RPMI7951 (cell line): Measurements from ENCODE around the gene CRIP1. TPM values are rescaled to one million over a fixed set of nuclear protein-coding genes. Genes with fewer than 3 reads are reported as not detected.
A peak's percentile ranks its signal among the peaks of the same experiment; 100 is the strongest.

Source experiments
- DNase-seq: peaks from one replicate; pipeline ENCODE4 v3.0.0-alpha.2; 2012; ENCODE audit warnings: low read depth
- total RNA-seq: library from RNA; depleted of rRNA; stranded (reverse); fragments of >200 nt; shearing (Covaris generic); gene quantifications from 2 replicates; pipeline ENCODE4 v1.2.3, GENCODE V29; 2014

Gene CRIP1
- total RNA-seq, 1 experiment from 2014 or later, result 0.12 TPM

- DNase-seq, result no peak
Observed at GRCh38 chr14:105492971-105493871, 6.5 kb downstream of the CRIP1 start.

GRCh38 chr14:105493921-105494605 lies 7.4 kb downstream of the CRIP1 start:
- DNase-seq, result no peak

- no peak for DNase-seq
Observed at GRCh38 chr14:105494606-105494929, 7.9 kb downstream of the CRIP1 start.

- no peak for DNase-seq
Observed at GRCh38 chr14:105495101-105495989, 8.7 kb downstream of the CRIP1 start.

GRCh38 chr14:105495990-105496830 lies 9.5 kb downstream of the CRIP1 start:
- DNase-seq, result no peak

GRCh38 chr14:105496831-105497591 lies 10.3 kb downstream of the CRIP1 start:
- DNase-seq, result no peak

- no peak for DNase-seq
Observed at GRCh38 chr14:105497671-105498429, 11.2 kb downstream of the CRIP1 start.

- no peak for DNase-seq
Observed at GRCh38 chr14:105498430-105499255, 12.0 kb downstream of the CRIP1 start.

- peak; percentile 35 for DNase-seq
Observed at GRCh38 chr14:105499256-105500035, 12.8 kb downstream of the CRIP1 start.

GRCh38 chr14:105500036-105500725 lies 13.5 kb downstream of the CRIP1 start:
- no peak for DNase-seq

- no peak for DNase-seq
Observed at GRCh38 chr14:105500726-105501101, 14.0 kb downstream of the CRIP1 start.

- DNase-seq, result no peak
Observed at GRCh38 chr14:105501504-105502291, 15.0 kb downstream of the CRIP1 start.

- no peak for DNase-seq
Observed at GRCh38 chr14:105502446-105503295, 16.0 kb downstream of the CRIP1 start.

GRCh38 chr14:105503296-105503640 lies 16.6 kb downstream of the CRIP1 start:
- no peak for DNase-seq

- no peak for DNase-seq
Observed at GRCh38 chr14:105503935-105504692, 17.4 kb downstream of the CRIP1 start.
